T-helper 1 cell treated with Interleukin-12 subunit alpha and Interleukin-12 subunit beta and Interleukin-4 antibody, amounts not matched to agents 30 μg/mL and 1 μg/mL, for 36 hours (primary cell): Measurements from ENCODE around the gene PREB.
A peak's percentile ranks its signal among the peaks of the same experiment; 100 is the strongest.
"Not testable (repeated sequence)": the region's sequence is repeated elsewhere in the genome, so short reads cannot be mapped to it uniquely, and the experiment has no call there.

ENCODE experiments used
- H3K27ac Mint-ChIP-seq: one replicate; pipeline ENCODE4 v1.8.0; 2021; ENCODE audit warnings: mild to moderate bottlenecking, mixed read lengths
- H3K27me3 Mint-ChIP-seq: one replicate; pipeline ENCODE4 v1.8.0; 2021; ENCODE audit warnings: low read depth, mixed read lengths
- H3K36me3 Mint-ChIP-seq: one replicate; pipeline ENCODE4 v1.8.0; 2021; ENCODE audit warnings: low read depth, mixed read lengths
- H3K4me1 Mint-ChIP-seq: one replicate; pipeline ENCODE4 v1.8.0; 2021; ENCODE audit warnings: low read depth, mixed read lengths
- H3K4me3 Mint-ChIP-seq: one replicate; pipeline ENCODE4 v1.8.0; 2021; ENCODE audit warnings: mild to moderate bottlenecking, moderate library complexity, mixed read lengths
- H3K9me3 Mint-ChIP-seq: one replicate; pipeline ENCODE4 v1.8.0; 2021; ENCODE audit warnings: mixed read lengths

PREB gene

GRCh38 chr2:27133905-27134780 is at the start of gene PREB:
PREB (minus strand) TSS chr2:27134636; CDS start chr2:27134421, 215 bp downstream.
- no peaks in the 10 kb centered on the region for H3K9me3 Mint-ChIP-seq
- peaks cover 30% of the 10 kb centered on the region for H3K36me3 Mint-ChIP-seq
- peaks cover 10% of the 10 kb centered on the region for H3K27me3 Mint-ChIP-seq
- peaks cover 14% of the 10 kb centered on the region for H3K4me1 Mint-ChIP-seq
- H3K4me3 Mint-ChIP-seq: peak within 1 kb of the TSS; percentile 97
- peak within 1 kb of the TSS; percentile 98 for H3K27ac Mint-ChIP-seq

GRCh38 chr2:27184115-27184514 is 49.7 kb upstream of the PREB start:
- H3K27me3 Mint-ChIP-seq: peaks cover 24% of the 10 kb centered on the region
- H3K27ac Mint-ChIP-seq: no peak overlapping the region
- H3K4me3 Mint-ChIP-seq: no peak overlapping the region
- H3K4me1 Mint-ChIP-seq: peaks cover 8% of the 10 kb centered on the region
- no peaks in the 10 kb centered on the region for H3K9me3 Mint-ChIP-seq
- no peaks in the 10 kb centered on the region for H3K36me3 Mint-ChIP-seq

GRCh38 chr2:27182346-27182745 is 47.9 kb upstream of the PREB start:
- Mint-ChIP-seq H3K4me1 (peaks cover 8% of the 10 kb centered on the region), H3K4me3 (no peak overlapping the region), H3K27ac (no peak overlapping the region), H3K9me3 (no peaks in the 10 kb centered on the region), H3K36me3 (no peaks in the 10 kb centered on the region), H3K27me3 (peaks cover 28% of the 10 kb centered on the region)

- Mint-ChIP-seq H3K4me3 (no peak overlapping the region), H3K4me1 (peaks cover 8% of the 10 kb centered on the region), H3K9me3 (no peaks in the 10 kb centered on the region), H3K27ac (no peak overlapping the region), H3K27me3 (peaks cover 32% of the 10 kb centered on the region), H3K36me3 (no peaks in the 10 kb centered on the region)
Measured at GRCh38 chr2:27179344-27180000, 45.0 kb upstream of the PREB start.

GRCh38 chr2:27178469-27178868 is 44.0 kb upstream of the PREB start:
- no peak overlapping the region for H3K27ac Mint-ChIP-seq
- H3K36me3 Mint-ChIP-seq: no peaks in the 10 kb centered on the region
- H3K4me3 Mint-ChIP-seq: no peak overlapping the region
- no peaks in the 10 kb centered on the region for H3K9me3 Mint-ChIP-seq
- peaks cover 5% of the 10 kb centered on the region for H3K4me1 Mint-ChIP-seq
- peaks cover 30% of the 10 kb centered on the region for H3K27me3 Mint-ChIP-seq

GRCh38 chr2:27177441-27178351 is 43.3 kb upstream of the PREB start:
- no peaks in the 10 kb centered on the region for H3K9me3 Mint-ChIP-seq
- no peaks in the 10 kb centered on the region for H3K36me3 Mint-ChIP-seq
- H3K4me3 Mint-ChIP-seq: no peak overlapping the region
- H3K4me1 Mint-ChIP-seq: peaks cover 5% of the 10 kb centered on the region
- no peak overlapping the region for H3K27ac Mint-ChIP-seq
- peaks cover 30% of the 10 kb centered on the region for H3K27me3 Mint-ChIP-seq

GRCh38 chr2:27175781-27176180 is 41.3 kb upstream of the PREB start:
- H3K36me3 Mint-ChIP-seq, H3K4me3 Mint-ChIP-seq, H3K9me3 Mint-ChIP-seq, H3K4me1 Mint-ChIP-seq, H3K27ac Mint-ChIP-seq: not testable (repeated sequence)
- H3K27me3 Mint-ChIP-seq: peaks cover 35% of the 10 kb centered on the region

- no peaks in the 10 kb centered on the region for H3K9me3 Mint-ChIP-seq
- peaks cover 39% of the 10 kb centered on the region for H3K27me3 Mint-ChIP-seq
- no peak overlapping the region for H3K27ac Mint-ChIP-seq
- H3K4me1 Mint-ChIP-seq: peaks cover 7% of the 10 kb centered on the region
- no peaks in the 10 kb centered on the region for H3K36me3 Mint-ChIP-seq
- no peak overlapping the region for H3K4me3 Mint-ChIP-seq
Measured at GRCh38 chr2:27175330-27175729, 40.9 kb upstream of the PREB start.

- H3K4me3 Mint-ChIP-seq: no peak overlapping the region
- peaks cover 43% of the 10 kb centered on the region for H3K27me3 Mint-ChIP-seq
- peaks cover 6% of the 10 kb centered on the region for H3K4me1 Mint-ChIP-seq
- H3K27ac Mint-ChIP-seq: no peak overlapping the region
- no peaks in the 10 kb centered on the region for H3K36me3 Mint-ChIP-seq
- H3K9me3 Mint-ChIP-seq: no peaks in the 10 kb centered on the region
Measured at GRCh38 chr2:27174638-27175037, 40.2 kb upstream of the PREB start.

GRCh38 chr2:27171351-27171848 is 37.0 kb upstream of the PREB start:
- Mint-ChIP-seq H3K4me3 (no peak overlapping the region), H3K4me1 (peaks cover 3% of the 10 kb centered on the region), H3K9me3 (no peaks in the 10 kb centered on the region), H3K27me3 (peaks cover 27% of the 10 kb centered on the region), H3K27ac (no peak overlapping the region), H3K36me3 (no peaks in the 10 kb centered on the region)

GRCh38 chr2:27170581-27171337 is 36.3 kb upstream of the PREB start:
- Mint-ChIP-seq H3K9me3 (no peaks in the 10 kb centered on the region), H3K4me3 (no peak overlapping the region), H3K27me3 (peaks cover 25% of the 10 kb centered on the region), H3K27ac (no peak overlapping the region), H3K36me3 (no peaks in the 10 kb centered on the region), H3K4me1 (peaks cover 3% of the 10 kb centered on the region)

GRCh38 chr2:27164960-27165763 is 30.7 kb upstream of the PREB start:
- no peaks in the 10 kb centered on the region for H3K36me3 Mint-ChIP-seq
- H3K4me1 Mint-ChIP-seq: peaks cover 1% of the 10 kb centered on the region
- no peak overlapping the region for H3K4me3 Mint-ChIP-seq
- H3K27me3 Mint-ChIP-seq: peaks cover 5% of the 10 kb centered on the region
- H3K27ac Mint-ChIP-seq: no peak overlapping the region
- H3K9me3 Mint-ChIP-seq: no peaks in the 10 kb centered on the region
